K562 (cell line): ENCODE results near the gene IGFALS. TPM values are rescaled to one million over a fixed set of nuclear protein-coding genes. Genes with fewer than 3 reads are reported as not detected.

Source experiments
- ATAC-seq: fragments of 200-7000 bp; cut with Tn5 transposase; 3 replicates; pipeline ENCODE4 v1.9.1; 2020; ENCODE audit warnings: moderate library complexity
- BruUV-seq: library from RNA; stranded (reverse); fragments of 400-500 nt; replicated peaks from 2 replicates; lab custom pipeline; 2021; lab: Mats Ljungman, UMichigan
- CTCF ChIA-PET: fragments of 300-600 bp; formaldehyde crosslinking; extraction: SDS; loops from one replicate; lab custom pipeline; 2021; ENCODE audit warnings: low intra/inter-chr PET ratio; lab: Yijun Ruan, JAX
- POLR2A ChIA-PET: fragments of 300-600, 350-650 bp; sonication (Branson Sonifier 250); formaldehyde crosslinking; extraction: SDS; loops from one replicate; lab custom pipeline; 2021; ENCODE audit warnings: antibody characterized with exemption, inconsistent platforms; lab: Yijun Ruan, JAX
- DNase-seq, 4 experiments: peaks; one replicate each; pipeline versions ENCODE4 v3.0.0 to v3.0.0-alpha.2; 2011 to 2018; ENCODE audit warnings: low spot score in 3 of 4, mixed read lengths in 3 of 4; ENCODE audit errors: extremely low read depth in 1 of 4
- FAIRE-seq: peaks from 2 replicates; lab custom pipeline; 2011; peaks lifted over from hg19 to GRCh38; lab: Jason Lieb, UNC
- H2AFZ ChIP-seq: 2 replicates; pipeline ENCODE4 v1.6.0; 2011; ENCODE audit warnings: low read depth, low read length, control low read depth, inconsistent platforms
- H3K27ac ChIP-seq: fragments of 200-600 bp; 3 replicates; pipeline ENCODE4 v1.8.0; 2011; ENCODE audit warnings: low read depth, mild to moderate bottlenecking, control low read depth, inconsistent platforms, low read length, moderate library complexity, mixed read lengths; ENCODE audit errors: extremely low read depth
- H3K27me3 ChIP-seq, 2 experiments: fragments of 300-600 bp in 1 of 2; 2 replicates in 1 of 2; 3 replicates in 1 of 2; pipeline versions ENCODE4 v1.6.0 to v1.8.0; 2011; ENCODE audit warnings: inconsistent platforms in 2 of 2, low read length in 2 of 2, mild to moderate bottlenecking in 1 of 2, mixed read lengths in 1 of 2, moderate library complexity in 1 of 2; ENCODE audit not compliant: control insufficient read depth in 2 of 2, insufficient read depth in 2 of 2
- H3K36me3 ChIP-seq: fragments of 300-600 bp; 3 replicates; pipeline ENCODE4 v1.8.0; 2011; ENCODE audit warnings: mild to moderate bottlenecking, low read length, inconsistent platforms; ENCODE audit not compliant: control insufficient read depth, insufficient read depth
- H3K4me1 ChIP-seq, 2 experiments: fragments of 200-600 bp in 1 of 2; replicated peaks in 1 of 2; 2 replicates in 1 of 2; 3 replicates in 1 of 2; pipeline versions ENCODE4 v1.5.1 to v1.8.0; 2011; ENCODE audit warnings: inconsistent platforms in 2 of 2, low read length in 2 of 2, mild to moderate bottlenecking in 1 of 2, mixed read lengths in 1 of 2, moderate library complexity in 1 of 2; ENCODE audit not compliant: control insufficient read depth in 2 of 2, insufficient read depth in 2 of 2
- H3K4me2 ChIP-seq: 2 replicates; pipeline ENCODE4 v1.6.1; 2011; ENCODE audit warnings: low read length, control low read depth, inconsistent platforms, mixed read lengths; ENCODE audit not compliant: insufficient read depth
- H3K4me3 ChIP-seq: fragments of 200-600 bp; sonication (generic), shearing (Covaris generic); 2 replicates; pipeline ENCODE4 v1.5.1; 2016; ENCODE audit warnings: control low read depth, inconsistent platforms
- H3K79me2 ChIP-seq: fragments of 200-600 bp; 3 replicates; pipeline ENCODE4 v1.8.0; 2011; ENCODE audit warnings: low read length, inconsistent platforms; ENCODE audit not compliant: control insufficient read depth, insufficient read depth
- H3K9ac ChIP-seq, 2 experiments: 2 replicates each; pipeline versions ENCODE4 v1.6.0 to v1.6.1; 2011; ENCODE audit warnings: low read depth in 2 of 2, low read length in 2 of 2, control low read depth in 1 of 2, inconsistent platforms in 1 of 2, mild to moderate bottlenecking in 1 of 2, mixed read lengths in 1 of 2; ENCODE audit not compliant: insufficient read depth in 1 of 2
- H3K9me1 ChIP-seq: one replicate; pipeline ENCODE4 v1.6.0; 2011; ENCODE audit warnings: inconsistent platforms, mild to moderate bottlenecking, low read length, moderate library complexity; ENCODE audit not compliant: control insufficient read depth, insufficient read depth
- H3K9me3 ChIP-seq: replicated peaks from 2 replicates; pipeline ENCODE4 v1.5.1; 2011; ENCODE audit warnings: low read depth, low read length, inconsistent platforms; ENCODE audit not compliant: control insufficient read depth, insufficient read depth
- H4K20me1 ChIP-seq: replicated peaks from 2 replicates; pipeline ENCODE4 v1.6.1; 2011; ENCODE audit warnings: low read length, inconsistent platforms, mixed read lengths; ENCODE audit not compliant: control insufficient read depth, insufficient read depth
- CHD2 ChIP-seq: IDR thresholded peaks from 2 replicates; pipeline ENCODE4 v1.6.1; 2011; ENCODE audit warnings: low read depth, low read length
- E2F4 ChIP-seq: sonication (generic); formaldehyde crosslinking; IDR thresholded peaks from 2 replicates; pipeline ENCODE4 v1.8.0; 2022; ENCODE audit warnings: mild to moderate bottlenecking, low read depth, missing genetic modification reagents
- POLR2G ChIP-seq: fragments of 200-400 bp; formaldehyde crosslinking; IDR thresholded peaks from 2 replicates; pipeline ENCODE4 v1.6.1; 2017; ENCODE audit warnings: low read depth, mild to moderate bottlenecking, antibody characterized with exemption, low read length, moderate library complexity
- PRDM10 ChIP-seq: fragments of 450-650 bp; IDR thresholded peaks from 2 replicates; pipeline ENCODE4 v1.6.1; 2018; ENCODE audit not compliant: partially characterized antibody
- PRPF4 ChIP-seq: fragments of 200-400 bp; formaldehyde crosslinking; IDR thresholded peaks from one replicate; pipeline ENCODE4 v1.6.1; 2017; ENCODE audit warnings: low read length, low read depth, mild to moderate bottlenecking; ENCODE audit not compliant: insufficient read depth, poor library complexity, severe bottlenecking
- PTRF ChIP-seq: fragments of 450-650 bp; IDR thresholded peaks from 2 replicates; pipeline ENCODE4 v1.6.1; 2016; ENCODE audit warnings: mild to moderate bottlenecking, missing genetic modification characterization, missing compliant biosample characterization
- TARDBP ChIP-seq: fragments of 450-650 bp; IDR thresholded peaks from 2 replicates; pipeline ENCODE4 v1.6.1; 2016
- VEZF1 ChIP-seq: fragments of 200-800 bp; sonication (Bioruptor generic); IDR thresholded peaks from 2 replicates; pipeline ENCODE4 v1.6.1; 2017; ENCODE audit warnings: missing genetic modification characterization, missing compliant biosample characterization
- ZBTB49 ChIP-seq: sonication (generic); formaldehyde crosslinking; IDR thresholded peaks from 2 replicates; pipeline ENCODE4 v1.8.0; 2022; ENCODE audit warnings: missing genetic modification reagents, mild to moderate bottlenecking, borderline replicate concordance
- ZBTB8A ChIP-seq: fragments of 450-650 bp; IDR thresholded peaks from 2 replicates; pipeline ENCODE4 v1.6.1; 2018; ENCODE audit warnings: mild to moderate bottlenecking, moderate library complexity; ENCODE audit not compliant: partially characterized antibody
- ZNF224 ChIP-seq: sonication (generic); formaldehyde crosslinking; IDR thresholded peaks from 2 replicates; pipeline ENCODE4 v1.8.0; 2022; ENCODE audit warnings: mild to moderate bottlenecking, missing genetic modification reagents
- ZNF445 ChIP-seq: fragments of 250-450 bp; sonication (Bioruptor Pico); IDR thresholded peaks from 2 replicates; pipeline ENCODE4 v1.4.0; 2020; ENCODE audit warnings: low read depth, mild to moderate bottlenecking, moderate library complexity
- WGBS: fragments of 100-300 bp; shearing (Covaris generic); methylation state at CpG from one replicate; pipeline ENCODE4 v1.1.6; 2016; ENCODE audit warnings: low coverage, mixed read lengths; ENCODE audit not compliant: insufficient coverage; ENCODE audit errors: missing lambda C conversion rate; 5-methylcytosine and 5-hydroxymethylcytosine counted together
- in situ Hi-C: fragments of 300-500 bp; cut with MboI; formaldehyde crosslinking; loops from 4 replicates; pipeline ENCODE4 v1.15.0; 2018; ENCODE audit warnings: inconsistent platforms, mixed read lengths
- intact Hi-C: fragments of 100-400 bp; cut with micrococcal nuclease; formaldehyde crosslinking; loops from 2 replicates; pipeline ENCODE4 v1.14.2; 2022
- polyA plus RNA-seq, 8 experiments: library from polyadenylated mRNA; depleted of rRNA in 4 of 8; stranded (reverse) in 5 of 8; unstranded in 3 of 8; fragments of >200 nt; fragmentation: Nextera tagmentation in 2 of 8; fragmentation: Illumina TruSeq in 1 of 8; extraction: Ambion mirVana in 2 of 8; extraction: Trizol in 1 of 8; gene quantifications; 2 replicates each; pipeline versions ENCODE4 v1.2.1 to v1.2.3, GENCODE V29; 2011 to 2014; ENCODE audit warnings: inconsistent platforms in 1 of 8, missing spikeins in 1 of 8
- total RNA-seq, 7 experiments: library from RNA; depleted of rRNA in 6 of 7; stranded (reverse); fragments of >200 nt in 6 of 7; fragmentation: Illumina TruSeq in 2 of 7; extraction: Trizol in 2 of 7; gene quantifications; 2 replicates each; pipeline versions ENCODE4 v1.2.1 to v1.2.3, GENCODE V29; 2011 to 2021; ENCODE audit warnings: low replicate concordance in 1 of 7

IGFALS gene
- total and polyA plus RNA-seq, 9 of the 15 experiments (the other 6 are each of a cell fraction or from before 2014, with no cell fraction given): not detected

- no peak overlapping the region for H3K4me2 ChIP-seq
- no peaks in the 10 kb centered on the region for H3K9me3 ChIP-seq
- H3K4me3 ChIP-seq: no peak overlapping the region
- DNase-seq (no peak), ATAC-seq (no peak), FAIRE-seq (no peak)
- peaks cover 78% of the 10 kb centered on the region; the same call in 2 of the 3 replicates for H3K36me3 ChIP-seq
- ChIA-PET CTCF (no interaction called here), POLR2A (interaction anchor here (0.8 to 1.5 kb wide), 5 partner anchors 8 to 197 kb away, joined by 3 to 4 read pairs (median 3); partner anchors contain the start of genes NUBP2, RPS2 and SPSB3)
- 0 out of 2 replicates have a peak, but pooled peaks cover 8% of the 10 kb centered on the region for H4K20me1 ChIP-seq
- intact Hi-C loops (no loop called here), in situ Hi-C loops (no loop called here)
- no peaks in the 10 kb centered on the region for H3K9me1 ChIP-seq
- H3K27ac ChIP-seq: no peak overlapping the region
- BruUV-seq: no TSS peak
- WGBS: 91% methylated on average over 28 of the region's 41 CpGs
- peak overlapping the region in 1 of 2 experiments; percentile 9; a peak in 1 of 4 replicates for H3K9ac ChIP-seq
- no peak overlapping the region for H2AFZ ChIP-seq
- H3K4me1 ChIP-seq: peaks cover 17 to 94% of the 10 kb centered on the region in 2 experiments; a peak in 4 of 5 replicates
- peaks cover 32% of the 10 kb centered on the region for H3K79me2 ChIP-seq
- H3K27me3 ChIP-seq: no peaks in the 10 kb centered on the region
- TF ChIP-seq POLR2G (peak; percentile 55), TARDBP (no peak), ZNF445 (CRISPR knock-in tag) (no peak), PTRF (tag) (no peak), ZBTB49 (no peak), PRPF4 (peak; percentile 24), VEZF1 (CRISPR knock-in tag) (no peak), PRDM10 (no peak), E2F4 (CRISPR knock-in tag) (no peak), CHD2 (0 out of 2 replicates have a peak, but pooled peaks have one; percentile 15), ZNF224 (CRISPR knock-in tag) (no peak), ZBTB8A (no peak)
Measured at GRCh38 chr16:1768061-1768766, 25.3 kb downstream of the IGFALS start.
